HEK293T (cell line): ENCODE measurements around the gene SCLY.

Experiments used
- ELF4 ChIP-seq: fragments of 450-650 bp; IDR thresholded peaks from 2 replicates; pipeline ENCODE4 v1.6.1; 2017; ENCODE audit warnings: antibody characterized with exemption
- FOXA1 ChIP-seq: fragments of 450-650 bp; IDR thresholded peaks from 2 replicates; pipeline ENCODE4 v1.6.1; 2016; ENCODE audit warnings: mild to moderate bottlenecking
- HDGF ChIP-seq: fragments of 450-650 bp; IDR thresholded peaks from 2 replicates; pipeline ENCODE4 v1.6.1; 2017; ENCODE audit warnings: antibody characterized with exemption, borderline replicate concordance
- L3MBTL2 ChIP-seq: fragments of 450-650 bp; conservative IDR thresholded peaks from 2 replicates; pipeline ENCODE4 v1.6.1; 2016; ENCODE audit warnings: mild to moderate bottlenecking
- NFRKB ChIP-seq: fragments of 450-650 bp; IDR thresholded peaks from 2 replicates; pipeline ENCODE4 v1.6.1; 2016; ENCODE audit warnings: mild to moderate bottlenecking, moderate library complexity
- SUZ12 ChIP-seq: fragments of 450-650 bp; IDR thresholded peaks from 2 replicates; pipeline ENCODE4 v1.6.1; 2016; ENCODE audit warnings: mild to moderate bottlenecking
- TARDBP ChIP-seq: fragments of 450-650 bp; IDR thresholded peaks from 2 replicates; pipeline ENCODE4 v1.6.1; 2016

GRCh38 chr2:238097201-238097987 lies 36.6 kb downstream of the SCLY start:
- TF ChIP-seq TARDBP (no peak), L3MBTL2 (no peak), SUZ12 (no peak), NFRKB (no peak), FOXA1 (no peak), ELF4 (no peak), HDGF (no peak)
